H9 (cell line): Measurements from ENCODE around the gene GAS5. TPM values are rescaled to one million over a fixed set of nuclear protein-coding genes. Genes with fewer than 3 reads are reported as not detected.

Experiments
- DNase-seq: peaks from one replicate; pipeline ENCODE4 v3.0.0-alpha.2; 2017
- H2AFZ ChIP-seq: one replicate; pipeline ENCODE4 v1.6.1; 2013; ENCODE audit warnings: mild to moderate bottlenecking, low read length, control low read depth, moderate library complexity
- H2AK5ac ChIP-seq: 2 replicates; pipeline ENCODE4 v1.6.1; 2013; ENCODE audit warnings: low read length, control low read depth, mixed read lengths; ENCODE audit not compliant: insufficient read length
- H2BK120ac ChIP-seq: one replicate; pipeline ENCODE4 v1.6.1; 2013; ENCODE audit warnings: low read depth, mild to moderate bottlenecking, low read length, control low read depth, inconsistent platforms; ENCODE audit not compliant: poor library complexity, severe bottlenecking
- H2BK12ac ChIP-seq: 2 replicates; pipeline ENCODE4 v1.6.1; 2013; ENCODE audit warnings: low read length, control low read depth, mixed read lengths, low read depth; ENCODE audit not compliant: insufficient read length
- H2BK15ac ChIP-seq: 2 replicates; pipeline ENCODE4 v1.6.1; 2013; ENCODE audit warnings: low read depth, low read length, control low read depth
- H2BK20ac ChIP-seq: one replicate; pipeline ENCODE4 v1.6.1; 2013; ENCODE audit warnings: low read depth, mild to moderate bottlenecking, low read length, control low read depth, inconsistent platforms; ENCODE audit not compliant: poor library complexity, severe bottlenecking
- H2BK5ac ChIP-seq: 2 replicates; pipeline ENCODE4 v1.6.1; 2013; ENCODE audit warnings: low read length, control low read depth, mixed read lengths; ENCODE audit not compliant: insufficient read length
- H3K14ac ChIP-seq: 2 replicates; pipeline ENCODE4 v1.6.1; 2013; ENCODE audit warnings: low read length, control low read depth; ENCODE audit not compliant: insufficient read depth
- H3K18ac ChIP-seq: 2 replicates; pipeline ENCODE4 v1.6.1; 2013; ENCODE audit warnings: low read depth, mild to moderate bottlenecking, mixed read lengths, low read length, control low read depth; ENCODE audit not compliant: insufficient read length
- H3K23ac ChIP-seq: 2 replicates; pipeline ENCODE4 v1.6.1; 2013; ENCODE audit warnings: low read length, control low read depth, mixed read lengths, low read depth; ENCODE audit not compliant: insufficient read length
- H3K23me2 ChIP-seq: 2 replicates; pipeline ENCODE4 v1.6.1; 2013; ENCODE audit warnings: low read depth, mild to moderate bottlenecking, mixed read lengths, low read length, control low read depth; ENCODE audit not compliant: insufficient read length, poor library complexity, severe bottlenecking
- H3K27ac ChIP-seq: 2 replicates; pipeline ENCODE4 v1.5.1; 2013; ENCODE audit warnings: low read length, control low read depth, mixed read lengths, low read depth; ENCODE audit not compliant: insufficient read length
- H3K27me3 ChIP-seq: 2 replicates; pipeline ENCODE4 v1.6.1; 2013; ENCODE audit warnings: low read length, control low read depth, inconsistent platforms; ENCODE audit not compliant: insufficient read depth
- H3K4ac ChIP-seq: 2 replicates; pipeline ENCODE4 v1.6.1; 2013; ENCODE audit warnings: low read depth, mild to moderate bottlenecking, control low read depth, inconsistent platforms, low read length, moderate library complexity
- H3K4me1 ChIP-seq: 2 replicates; pipeline ENCODE4 v1.6.1; 2013; ENCODE audit warnings: low read length, control low read depth, inconsistent platforms; ENCODE audit not compliant: insufficient read depth
- H3K4me2 ChIP-seq: 2 replicates; pipeline ENCODE4 v1.6.1; 2013; ENCODE audit warnings: low read length, control low read depth, mixed read lengths; ENCODE audit not compliant: insufficient read length, insufficient read depth
- H3K56ac ChIP-seq: 2 replicates; pipeline ENCODE4 v1.6.1; 2013; ENCODE audit warnings: low read depth, mild to moderate bottlenecking, mixed read lengths, low read length, control low read depth; ENCODE audit not compliant: insufficient read length
- H3K79me1 ChIP-seq: 2 replicates; pipeline ENCODE4 v1.6.1; 2013; ENCODE audit warnings: low read depth, mild to moderate bottlenecking, moderate library complexity, low read length, control low read depth, inconsistent platforms; ENCODE audit not compliant: insufficient read depth, poor library complexity, severe bottlenecking
- H3K79me2 ChIP-seq: 2 replicates; pipeline ENCODE4 v1.6.1; 2013; ENCODE audit warnings: low read length, control low read depth, inconsistent platforms; ENCODE audit not compliant: insufficient read depth
- H3K9ac ChIP-seq: 2 replicates; pipeline ENCODE4 v1.6.1; 2013; ENCODE audit warnings: low read length, control low read depth, mixed read lengths; ENCODE audit not compliant: insufficient read length; ENCODE audit errors: extremely low read depth
- H3K9me3 ChIP-seq: one replicate; pipeline ENCODE4 v1.6.1; 2013; ENCODE audit warnings: low read depth, low read length, inconsistent platforms; ENCODE audit not compliant: control insufficient read depth
- H3T11ph ChIP-seq: one replicate; pipeline ENCODE4 v1.6.1; 2013; ENCODE audit warnings: mild to moderate bottlenecking, low read length, control low read depth, inconsistent platforms
- H4K20me1 ChIP-seq: one replicate; pipeline ENCODE4 v1.6.1; 2013; ENCODE audit not compliant: control insufficient read depth, insufficient read length, insufficient read depth
- H4K5ac ChIP-seq: 2 replicates; pipeline ENCODE4 v1.6.1; 2013; ENCODE audit warnings: low read depth, mild to moderate bottlenecking, mixed read lengths, low read length, control low read depth; ENCODE audit not compliant: insufficient read length
- H4K8ac ChIP-seq: replicated peaks from 2 replicates; pipeline ENCODE4 v1.6.1; 2013; ENCODE audit warnings: low read length, control low read depth, mixed read lengths, low read depth; ENCODE audit not compliant: insufficient read length
- H4K91ac ChIP-seq: 2 replicates; pipeline ENCODE4 v1.6.1; 2013; ENCODE audit warnings: low read depth, mild to moderate bottlenecking, moderate library complexity, mixed read lengths, low read length, control low read depth; ENCODE audit not compliant: insufficient read length
- H3K27ac Mint-ChIP-seq, 3 experiments: 2 replicates in 2 of 3; 3 replicates in 1 of 3; pipeline ENCODE4 v1.8.0; 2020 to 2021; ENCODE audit warnings: mixed read lengths in 3 of 3, mild to moderate bottlenecking in 1 of 3, moderate library complexity in 1 of 3
- H3K27me3 Mint-ChIP-seq: 2 replicates; pipeline ENCODE4 v1.8.0; 2021; ENCODE audit warnings: low read depth, mild to moderate bottlenecking, moderate library complexity, mixed read lengths
- H3K36me3 Mint-ChIP-seq, 3 experiments: 2 replicates in 2 of 3; 3 replicates in 1 of 3; pipeline ENCODE4 v1.8.0; 2020 to 2021; ENCODE audit warnings: low read depth in 3 of 3, mixed read lengths in 3 of 3; ENCODE audit not compliant: insufficient read depth in 1 of 3
- H3K4me1 Mint-ChIP-seq, 2 experiments: 2 replicates each; pipeline ENCODE4 v1.8.0; 2020; ENCODE audit warnings: mixed read lengths in 2 of 2
- H3K4me3 Mint-ChIP-seq, 2 experiments: 2 replicates in 1 of 2; 3 replicates in 1 of 2; pipeline ENCODE4 v1.8.0; 2020 to 2021; ENCODE audit warnings: mild to moderate bottlenecking in 2 of 2, mixed read lengths in 2 of 2, moderate library complexity in 1 of 2
- H3K9me3 Mint-ChIP-seq, 2 experiments: 2 replicates in 1 of 2; 3 replicates in 1 of 2; pipeline ENCODE4 v1.8.0; 2020; ENCODE audit warnings: mild to moderate bottlenecking in 2 of 2, mixed read lengths in 2 of 2, moderate library complexity in 1 of 2
- CTCF ChIP-seq: fragments of 200-600 bp; sonication (generic); conservative IDR thresholded peaks from 3 replicates; pipeline ENCODE4 v1.8.0; 2021; ENCODE audit warnings: antibody characterized with exemption, mild to moderate bottlenecking
- total RNA-seq: library from RNA; stranded (reverse); gene quantifications from 2 replicates; pipeline ENCODE4 v1.2.1, GENCODE V29; 2021

Gene GAS5
- total RNA-seq, 1 experiment from 2014 or later: 690 TPM

- Histone ChIP-seq H2BK15ac (no peak overlapping the region), H2AK5ac (no peak overlapping the region), H4K5ac (no peak overlapping the region), H3K23ac (no peak overlapping the region), H3K9ac (no peak overlapping the region), H4K8ac (no peak overlapping the region), H3K18ac (no peak overlapping the region), H4K91ac (no peak overlapping the region), H2BK20ac (no peak overlapping the region), H4K20me1 (no peaks in the 10 kb centered on the region), H2BK120ac (no peak overlapping the region), H3K4ac (no peak overlapping the region), H3K9me3 (no peaks in the 10 kb centered on the region), H3K23me2 (peaks cover 3% of the 10 kb centered on the region), H3K79me1 (no peaks in the 10 kb centered on the region), H3T11ph (no peak overlapping the region), H3K79me2 (peaks cover 16% of the 10 kb centered on the region; the same call in 1 of the 2 replicates), H3K27ac (peak overlapping the region; percentile 48), H2AFZ (no peak overlapping the region), H3K14ac (no peak overlapping the region), H3K27me3 (no peaks in the 10 kb centered on the region), H3K4me2 (no peak overlapping the region), H2BK12ac (no peak overlapping the region), H2BK5ac (no peak overlapping the region), H3K4me1 (no peaks in the 10 kb centered on the region), H3K56ac (no peak overlapping the region)
- Mint-ChIP-seq H3K27ac (peak overlapping the region; percentile 52 to 99 (median 77); a peak in 6 of 7 replicates), H3K9me3 (peaks cover 0 to 9% of the 10 kb centered on the region in 2 experiments; a peak in 2 of 5 replicates), H3K4me3 (peak overlapping the region; percentile 63 to 98), H3K4me1 (peaks cover 16 to 34% of the 10 kb centered on the region in 2 experiments), H3K27me3 (peaks cover 3% of the 10 kb centered on the region; the same call in 1 of the 2 replicates), H3K36me3 (peaks cover 45 to 84% (median 56%) of the 10 kb centered on the region in 3 experiments)
- no peak for DNase-seq
- no peak for TF ChIP-seq CTCF
Observed at GRCh38 chr1:173863224-173864161, 4.3 kb downstream of the GAS5 start.
